GM21529 (cell line): ENCODE data around the gene KCNMB1.
A peak's percentile ranks its signal among the peaks of the same experiment; 100 is the strongest.

ENCODE experiments used
- ATAC-seq: cut with Tn5 transposase; IDR thresholded peaks from one replicate; pipeline ENCODE4 v1.9.1; 2021; ENCODE audit not compliant: unreplicated experiment

KCNMB1 gene

DNA sequence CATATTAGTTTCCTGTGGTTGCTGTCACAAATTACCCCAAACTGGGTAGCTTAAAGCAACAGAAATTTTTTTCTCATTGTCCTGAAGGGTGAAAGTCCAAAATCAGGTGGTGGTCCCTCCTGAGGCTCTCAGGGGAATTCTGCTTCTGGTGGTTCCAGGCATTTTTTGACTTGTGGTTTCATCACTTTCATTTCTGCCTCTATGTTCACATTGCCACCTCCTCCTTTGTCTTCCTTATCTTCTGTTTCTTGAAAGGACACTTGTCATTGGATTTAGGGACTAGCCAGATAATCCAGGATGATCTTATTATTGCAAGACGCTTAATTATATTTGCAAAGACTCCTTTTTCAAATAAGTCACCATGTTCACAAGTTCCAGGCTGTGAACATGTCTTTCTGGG, 43.2 kb downstream of the KCNMB1 start:
- no peak for ATAC-seq

DNA sequence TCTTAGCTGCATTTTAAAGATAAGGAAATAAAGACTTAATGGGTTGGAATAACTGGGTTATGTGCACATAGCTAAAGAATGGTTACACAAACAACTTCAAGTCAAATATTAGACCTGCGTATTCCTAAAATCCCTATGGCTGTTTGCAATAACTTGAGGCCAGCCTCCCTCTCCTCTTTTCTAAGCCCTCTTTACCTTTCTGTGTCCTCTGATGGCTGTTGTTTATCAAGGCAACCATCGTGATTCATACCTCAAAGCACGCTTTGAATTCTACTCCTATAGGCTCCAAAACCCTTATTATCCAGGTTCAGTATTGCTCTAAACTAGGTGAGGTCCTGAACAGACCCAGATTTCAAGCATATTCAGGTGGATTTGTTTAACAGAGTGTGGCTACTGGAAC, 46.0 kb downstream of the KCNMB1 start:
- ATAC-seq = no peak

DNA sequence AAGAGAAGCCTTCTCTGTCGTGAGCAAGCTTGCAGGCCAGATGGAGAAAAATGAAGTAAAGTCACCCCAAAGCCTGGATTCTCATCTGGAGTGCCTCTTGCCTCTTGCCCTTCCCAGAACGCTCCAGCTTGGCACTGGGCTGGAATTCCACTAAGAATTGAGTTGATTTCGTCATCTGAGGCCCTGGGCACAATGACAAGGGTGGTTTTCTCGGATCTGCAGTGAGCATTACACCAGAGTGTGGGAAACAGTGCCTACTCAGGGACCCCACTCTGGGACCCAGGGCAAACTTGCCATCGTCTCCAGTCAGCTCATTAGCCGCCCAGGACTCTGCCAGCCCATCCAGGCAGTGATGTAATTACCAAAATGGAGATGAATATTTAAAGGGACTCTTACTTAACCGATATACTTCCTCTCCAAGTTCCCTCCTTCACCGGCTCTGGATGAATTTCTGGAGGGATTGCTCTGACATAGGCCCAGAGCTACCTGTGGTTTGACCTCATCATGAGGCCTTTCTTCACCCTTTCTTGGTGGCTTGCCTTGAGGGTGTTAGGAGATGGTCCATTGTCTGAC, 46.9 kb downstream of the KCNMB1 start:
- ATAC-seq = no peak

DNA sequence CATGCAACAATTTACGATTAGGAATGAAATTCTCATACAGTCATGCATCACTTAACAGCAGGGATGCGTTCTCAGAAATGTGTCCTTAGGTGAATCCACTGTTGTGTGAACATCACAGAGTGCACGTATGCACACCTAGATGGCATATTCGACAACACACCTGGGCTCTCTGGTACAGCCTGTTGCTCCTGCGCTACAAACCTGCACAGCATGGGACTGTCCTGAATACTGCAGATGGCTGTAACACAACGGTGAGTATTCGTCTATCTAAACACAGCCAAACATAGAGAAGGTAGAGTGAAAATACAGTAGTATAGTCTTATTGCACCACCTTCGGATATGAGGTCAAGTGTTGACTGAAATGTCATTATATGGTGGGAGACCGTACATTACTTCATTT, 47.6 kb downstream of the KCNMB1 start:
- no peak for ATAC-seq

DNA sequence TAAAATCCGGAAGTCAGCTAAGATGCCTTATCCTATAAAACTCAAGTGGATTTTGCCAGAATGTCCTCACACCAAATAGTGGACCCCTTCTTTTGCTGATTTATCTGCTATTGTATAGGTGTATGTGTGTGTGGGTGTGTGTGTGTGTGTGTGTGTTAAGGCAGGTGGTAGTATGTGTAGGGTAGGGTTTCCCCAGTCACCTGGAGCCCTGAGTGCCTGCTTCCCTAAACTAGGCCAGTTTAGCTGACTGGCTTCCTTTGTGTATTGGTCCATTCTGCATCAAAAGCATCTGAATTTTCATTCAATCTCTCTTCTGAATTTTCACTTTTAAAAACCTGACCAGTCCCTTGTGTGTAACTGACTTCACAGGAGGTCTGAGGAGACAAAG, 49.4 kb downstream of the KCNMB1 start:
- no peak for ATAC-seq

DNA sequence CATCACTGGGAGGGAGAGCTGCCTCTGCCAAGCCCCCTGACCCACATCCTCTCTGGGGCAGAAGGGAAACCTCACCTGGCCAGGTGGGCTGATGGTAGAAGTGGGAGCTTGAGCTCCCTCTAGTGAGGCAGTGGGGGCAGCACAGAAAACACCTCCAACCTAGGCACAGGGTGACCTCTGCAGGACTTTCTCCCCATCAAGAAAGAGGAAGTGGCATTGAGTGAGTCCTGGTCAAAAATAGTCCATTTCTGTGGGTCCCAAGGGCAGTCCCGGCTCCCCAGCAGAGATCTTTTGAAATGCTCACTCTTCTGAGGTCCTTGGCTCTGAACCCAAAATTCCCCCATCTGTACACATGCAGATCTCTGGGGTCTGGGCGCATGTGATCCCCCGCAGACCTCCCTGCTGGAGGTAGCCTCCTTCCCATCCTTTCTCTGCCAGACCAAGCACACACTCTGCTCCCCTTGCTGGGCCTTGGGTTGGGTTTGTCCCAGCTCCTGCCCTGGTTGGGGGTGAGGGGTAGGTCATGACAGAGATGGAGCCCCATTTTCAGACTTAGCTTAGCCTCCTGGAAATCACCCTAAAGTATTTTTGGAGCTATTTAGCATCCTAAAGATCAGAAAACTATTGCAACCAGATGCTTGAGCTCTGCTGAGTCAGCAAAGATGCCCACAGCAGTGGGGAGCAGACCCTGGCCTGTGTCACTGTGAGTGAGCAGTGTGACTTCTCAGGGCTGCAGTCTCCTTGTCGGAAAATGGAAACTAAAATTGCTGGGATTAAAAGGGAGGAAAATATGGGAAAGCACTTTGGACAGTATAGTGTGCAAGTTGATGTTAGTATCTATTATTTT, 50.0 kb downstream of the KCNMB1 start:
- ATAC-seq = peak; percentile 96

DNA sequence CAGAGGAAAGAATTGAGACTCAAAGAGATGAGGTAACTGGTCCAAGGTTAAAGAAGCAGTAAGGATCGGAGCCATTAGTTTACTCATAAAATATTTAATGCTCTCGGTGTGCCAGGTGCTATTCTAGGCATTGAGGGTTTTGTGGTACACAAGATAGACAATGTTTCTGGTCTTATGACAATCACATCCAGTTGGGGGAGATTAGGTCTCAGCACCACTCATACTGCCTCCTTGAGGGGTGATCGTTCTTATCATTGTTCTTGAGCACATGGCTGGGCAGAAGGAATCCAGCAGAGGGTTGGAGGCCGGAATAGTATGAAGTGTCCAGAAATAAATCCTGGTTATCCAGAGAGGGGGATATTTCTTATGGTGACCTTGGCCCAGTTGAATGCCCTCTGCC, 50.9 kb downstream of the KCNMB1 start:
- no peak for ATAC-seq

DNA sequence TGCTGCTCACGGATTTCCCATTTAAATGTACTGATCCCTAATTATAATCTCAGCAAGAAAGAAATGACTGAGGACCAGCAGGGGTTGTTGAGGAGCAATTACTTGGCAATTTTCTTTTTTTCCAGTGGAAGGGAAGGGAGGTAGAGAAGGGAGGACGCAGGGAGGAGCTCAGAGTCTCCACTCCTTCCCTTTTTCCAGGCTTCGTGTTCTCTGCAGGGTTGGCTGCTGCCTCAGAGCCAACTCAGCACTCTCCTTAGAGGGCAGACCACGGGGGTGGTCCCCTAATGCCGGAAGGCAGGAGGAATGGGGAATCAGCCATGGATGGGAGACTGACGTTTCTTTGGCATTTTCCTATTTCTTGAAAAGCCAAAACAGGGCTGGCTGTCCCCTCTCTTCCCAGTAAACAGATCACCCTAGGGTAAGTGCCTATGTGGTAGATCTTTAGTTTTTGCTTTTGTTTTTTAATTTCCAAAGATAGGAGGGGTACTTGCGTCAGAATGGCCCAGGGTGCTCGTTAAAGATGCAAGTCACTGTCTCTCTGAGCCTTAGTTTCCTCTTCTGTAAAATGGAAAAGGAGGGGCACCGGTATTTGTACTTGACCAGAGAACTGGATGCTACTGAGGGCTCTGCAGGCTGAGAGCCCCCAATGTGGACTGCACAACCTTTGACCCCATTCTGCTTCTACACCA, 52.0 kb downstream of the KCNMB1 start:
- ATAC-seq = no peak

DNA sequence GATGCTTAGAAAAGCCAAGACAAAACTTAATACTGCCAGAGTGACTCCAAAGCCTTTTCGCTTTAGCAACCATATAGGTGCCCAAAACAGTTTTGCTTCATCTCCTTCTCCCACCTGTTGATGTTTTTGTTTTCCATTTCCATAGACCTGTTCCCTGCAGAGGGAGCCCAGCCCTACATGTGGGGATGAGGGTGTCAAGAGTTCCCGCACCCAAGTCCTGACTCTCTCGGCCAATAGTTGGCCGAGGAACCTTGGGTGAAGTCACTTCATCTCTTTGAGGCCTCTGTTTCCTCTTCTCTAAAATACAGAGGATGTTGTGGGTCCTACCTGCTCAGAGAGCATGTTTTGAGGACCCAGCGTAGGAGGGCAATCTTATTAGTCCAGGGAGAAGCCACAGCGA, 53.1 kb downstream of the KCNMB1 start:
- ATAC-seq = no peak

DNA sequence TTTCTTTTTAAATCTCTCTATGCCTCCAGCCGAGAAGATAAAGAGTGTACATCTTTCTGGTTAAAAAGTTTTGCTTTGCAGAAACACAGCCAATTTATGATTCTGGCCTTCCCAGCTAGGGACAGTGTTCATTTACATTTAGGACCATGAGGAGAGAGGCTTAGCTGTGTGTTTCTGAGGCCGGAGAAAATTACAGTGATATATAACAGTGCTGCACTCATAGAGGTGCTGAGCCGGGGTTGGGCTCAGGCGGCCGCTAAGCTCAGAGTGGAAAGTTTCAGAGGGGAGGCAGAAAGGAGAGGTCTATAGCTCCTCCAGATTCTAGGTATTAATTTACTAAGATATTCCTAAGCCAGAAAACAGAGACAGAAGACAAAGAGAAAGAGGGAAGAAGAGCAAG, 54.5 kb downstream of the KCNMB1 start:
- ATAC-seq = no peak

DNA sequence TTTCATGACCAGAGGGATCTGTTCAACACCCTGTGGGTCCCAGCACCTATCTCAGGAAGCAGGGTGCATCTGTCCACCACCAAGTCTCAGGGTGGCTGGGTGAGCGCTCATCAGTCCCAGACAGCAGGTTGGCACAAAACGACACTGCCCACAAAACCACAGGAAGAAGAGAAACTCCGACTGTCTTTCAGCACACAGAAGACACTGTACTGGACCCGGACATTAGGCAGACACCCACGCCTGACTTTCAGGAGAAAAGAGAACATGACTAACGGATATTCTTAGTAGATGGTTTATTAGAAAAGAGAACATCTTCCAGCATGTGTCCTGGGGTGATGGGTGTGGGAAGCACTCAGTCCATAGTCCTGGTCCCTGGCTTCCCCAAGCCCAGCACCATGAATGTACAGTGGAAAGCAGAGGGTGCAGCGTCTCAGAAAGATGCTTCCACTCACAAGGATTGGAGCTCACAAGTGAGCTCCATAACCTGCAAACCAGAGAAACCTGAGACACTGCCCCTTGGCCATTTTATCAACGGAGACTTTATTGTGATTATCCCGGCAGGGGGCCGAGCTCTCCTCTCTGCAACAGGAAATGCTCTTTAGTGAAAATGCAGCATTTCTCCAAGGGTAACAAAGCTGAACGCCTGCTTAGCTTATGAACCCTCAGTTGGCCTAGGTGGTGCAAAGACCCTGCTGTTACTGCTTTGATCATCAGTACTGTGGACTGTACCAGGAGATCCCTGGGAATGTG, 55.8 kb downstream of the KCNMB1 start:
- ATAC-seq = peak; percentile 40

DNA sequence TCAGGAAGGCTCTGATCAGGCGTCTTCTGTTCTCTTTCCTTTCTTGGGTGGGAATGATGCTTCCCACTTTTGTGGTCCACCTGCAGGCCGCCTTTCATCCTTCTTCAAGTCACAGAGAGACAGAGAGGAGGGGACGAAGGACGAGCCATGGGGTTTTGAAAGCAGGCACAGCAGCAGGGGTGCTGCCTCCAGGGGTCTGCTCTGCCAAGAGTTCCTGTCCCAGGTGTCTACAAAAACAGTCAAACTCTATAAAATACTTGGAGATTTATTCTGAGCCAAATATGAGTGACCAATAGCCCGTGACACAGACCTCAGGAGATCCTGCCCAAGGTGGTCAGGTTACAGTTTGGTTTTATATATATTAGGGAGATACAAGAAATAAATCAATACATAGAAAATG, 57.1 kb downstream of the KCNMB1 start:
- ATAC-seq = no peak

DNA sequence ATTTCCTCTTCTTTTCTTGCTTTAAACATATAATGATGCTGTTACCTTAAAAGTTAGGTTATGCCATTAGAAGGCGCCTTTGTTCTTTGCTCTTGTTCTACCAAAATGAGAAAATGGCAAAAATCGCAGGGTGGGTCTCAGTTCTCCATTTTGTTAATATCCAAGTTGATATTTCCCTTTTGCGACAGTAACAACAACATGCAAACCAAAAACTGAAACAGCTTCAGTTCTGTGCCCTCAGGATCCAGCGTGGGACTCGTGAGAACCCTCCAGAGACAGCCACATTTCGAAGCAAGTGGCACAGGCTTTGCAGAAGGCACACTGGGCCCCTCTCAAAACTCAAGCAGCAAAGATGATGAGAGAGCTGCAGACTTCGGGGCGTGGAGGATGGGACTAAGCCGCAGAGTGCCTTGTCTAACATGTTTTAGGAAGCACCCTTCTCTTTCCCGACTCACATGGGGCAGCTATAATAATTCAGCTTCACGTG, 58.6 kb downstream of the KCNMB1 start:
- no peak for ATAC-seq

DNA sequence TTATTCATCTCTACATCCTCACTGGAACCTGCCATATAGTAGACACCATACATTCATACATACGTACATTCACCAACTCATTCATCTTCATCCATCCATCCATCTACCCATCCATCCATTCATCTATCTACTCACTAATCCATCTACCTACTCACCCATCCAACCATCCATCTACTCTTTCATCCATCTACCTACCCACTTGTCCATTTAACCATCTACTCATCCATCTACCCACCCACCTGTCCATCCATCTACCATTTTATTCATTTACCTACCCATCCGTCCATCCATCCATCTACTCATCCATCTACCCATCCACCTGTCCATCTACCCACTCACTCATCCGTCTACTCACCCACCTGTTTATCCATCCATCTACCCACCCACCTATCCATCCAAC, 59.6 kb downstream of the KCNMB1 start:
- ATAC-seq = no peak

DNA sequence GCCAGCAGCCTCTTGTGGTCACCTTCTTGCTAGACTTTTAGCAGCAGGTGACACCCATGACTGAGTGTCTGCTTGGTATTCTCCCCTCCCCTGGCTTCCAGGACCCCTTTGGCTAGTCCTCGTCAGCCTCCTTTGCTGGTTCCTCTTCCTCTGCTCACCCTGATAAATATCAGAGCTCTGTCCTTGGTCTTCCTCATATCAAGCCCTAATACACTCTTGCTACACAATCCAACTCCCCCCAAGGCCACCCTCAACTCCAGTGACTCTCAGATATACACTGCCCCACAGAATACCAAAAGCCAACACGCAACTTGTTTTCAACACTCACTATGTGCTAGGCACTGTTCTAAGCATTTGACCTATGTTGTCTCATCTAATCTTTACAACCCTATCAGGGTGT, 61.3 kb downstream of the KCNMB1 start:
- no peak for ATAC-seq

DNA sequence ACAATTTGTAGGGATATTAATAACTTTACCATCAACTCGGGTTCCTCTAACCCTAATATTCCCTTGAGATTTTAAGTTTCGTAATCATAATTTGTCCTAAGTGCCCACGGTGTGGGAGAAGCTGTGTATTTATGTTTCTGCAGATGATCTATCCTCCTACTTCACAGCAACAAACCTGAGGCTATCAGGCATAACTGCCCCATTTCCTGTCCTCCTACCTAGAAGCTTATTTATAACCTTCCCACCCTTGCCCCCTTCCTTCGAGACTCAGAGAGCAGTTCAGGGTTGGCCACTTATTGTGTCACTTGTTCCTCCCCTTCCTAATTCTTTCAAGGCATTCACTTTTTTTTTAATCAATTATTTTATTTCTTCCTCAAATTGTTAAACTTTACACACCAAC, 62.0 kb downstream of the KCNMB1 start:
- peak; percentile 38 for ATAC-seq
